Measurements from ENCODE around the gene RASGEF1C.
A peak's percentile ranks its signal among the peaks of the same experiment; 100 is the strongest.

The RASGEF1C gene

DNA sequence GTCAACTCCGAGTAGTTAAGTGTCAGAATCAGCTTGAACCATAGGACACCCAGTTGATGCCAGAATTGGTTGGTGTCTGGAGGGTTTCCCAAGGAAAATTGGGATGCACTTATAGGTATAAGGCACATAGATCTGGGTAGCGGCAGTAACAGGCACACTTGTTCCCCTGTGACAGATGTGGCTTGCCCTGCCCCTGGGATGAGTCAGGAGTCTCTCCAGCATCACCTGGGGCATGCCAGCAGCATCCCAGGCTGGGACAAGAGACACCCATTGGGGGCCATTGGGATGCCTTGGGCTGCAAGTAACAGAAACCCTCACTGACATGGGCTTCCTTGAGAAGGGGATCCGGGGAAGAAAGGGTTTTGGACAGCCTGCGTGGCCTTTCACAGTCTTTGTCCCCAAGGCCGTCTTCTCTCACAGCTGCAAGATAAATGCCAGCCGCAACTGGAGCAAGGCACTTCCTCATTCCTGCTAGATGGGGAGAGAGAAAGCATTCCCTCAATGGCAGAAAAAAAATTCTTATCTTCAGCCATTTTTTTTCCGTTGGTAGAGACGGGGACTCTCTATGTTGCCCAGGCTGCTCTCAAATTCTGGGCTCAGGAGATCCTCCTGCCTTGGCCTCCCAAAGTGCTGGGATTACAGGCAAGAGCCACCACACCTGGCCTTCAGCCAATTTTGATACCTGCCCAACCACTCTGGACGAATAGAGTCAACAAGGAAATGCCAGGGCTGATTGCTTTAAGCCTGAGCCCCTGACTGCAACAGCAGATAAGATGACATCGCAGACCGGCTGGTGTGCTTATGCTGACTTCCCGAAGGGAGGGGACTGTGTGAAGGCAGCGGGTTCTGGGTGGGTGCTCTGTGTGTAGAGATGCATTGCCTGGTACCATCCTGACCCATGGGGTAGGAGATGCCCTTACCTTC lies 124.1 kb downstream of the RASGEF1C start:
- Mint-ChIP-seq H3K4me1 (peaks cover 25% of the 10 kb centered on the region), H3K4me3 (no peak overlapping the region), H3K9me3 (no peaks in the 10 kb centered on the region), H3K36me3 (no peaks in the 10 kb centered on the region), H3K27ac (no peak overlapping the region), H3K27me3 (peaks cover 43% of the 10 kb centered on the region)
- CTCF ChIA-PET, result no interaction called here
- DNase-seq, result no peak

DNA sequence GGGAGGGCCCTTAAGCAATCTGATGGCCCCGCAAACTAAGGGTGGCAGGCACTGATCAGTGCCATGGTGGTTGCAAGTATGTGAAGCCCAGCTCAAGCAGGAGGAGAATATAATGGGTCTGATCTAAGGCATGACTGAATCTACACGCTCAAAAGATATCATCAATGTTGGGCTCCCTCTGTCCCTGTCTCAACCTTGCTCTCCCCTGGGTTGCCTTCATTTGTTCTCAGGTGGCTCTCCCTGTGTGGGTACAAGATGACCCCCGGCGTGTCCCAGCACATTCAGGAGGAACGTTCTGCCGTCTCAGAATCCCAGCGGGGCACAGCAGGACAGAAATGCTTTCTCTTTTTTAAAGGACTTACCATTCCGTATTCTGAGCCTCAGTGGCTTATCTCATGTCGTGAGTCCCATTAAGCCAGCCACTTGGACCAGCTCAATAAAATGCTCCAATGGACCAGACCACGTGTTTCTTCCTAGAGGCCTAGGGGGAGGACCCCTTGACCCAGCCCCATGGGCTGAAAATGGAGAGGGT lies 125.4 kb downstream of the RASGEF1C start:
- H3K27me3 Mint-ChIP-seq, result peaks cover 52% of the 10 kb centered on the region
- H3K36me3 Mint-ChIP-seq, result no peaks in the 10 kb centered on the region
- no peaks in the 10 kb centered on the region for H3K9me3 Mint-ChIP-seq

DNA sequence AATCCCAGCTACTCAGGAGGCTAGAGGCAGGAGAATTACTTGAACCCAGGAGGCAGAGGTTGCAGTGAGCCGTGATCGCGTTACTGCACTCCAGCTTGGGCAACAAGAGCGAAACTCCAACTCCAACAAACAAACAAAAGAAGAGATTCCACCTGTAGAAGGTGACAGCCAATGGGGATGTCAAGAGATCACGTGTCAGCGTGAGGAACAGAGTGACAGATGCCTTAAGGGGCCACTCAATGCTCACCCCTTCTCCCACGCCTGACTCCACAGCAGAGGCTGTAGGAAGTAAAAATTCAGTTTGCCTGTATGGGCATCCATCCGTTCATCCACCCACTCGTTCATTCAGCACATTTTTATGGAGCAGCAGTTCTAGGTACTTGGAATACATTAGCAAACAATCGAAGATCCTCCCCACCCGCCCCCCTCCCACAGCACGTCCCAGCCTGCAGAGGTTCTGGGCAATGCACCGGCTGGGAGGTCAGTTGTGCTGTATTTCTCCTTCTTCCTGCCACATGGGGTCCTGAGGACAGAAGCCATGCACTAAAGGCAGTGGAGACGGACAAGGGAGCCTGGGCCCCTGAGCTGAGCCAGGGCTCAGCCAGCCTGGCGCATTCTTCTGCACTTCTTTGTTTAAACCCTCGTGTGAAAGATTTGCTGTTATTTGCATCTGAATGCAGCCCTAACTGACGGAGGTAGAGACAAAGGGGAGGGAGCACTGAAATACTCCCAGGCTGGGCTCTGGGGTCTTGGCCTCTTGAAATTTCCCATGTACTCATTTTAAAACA lies 126.2 kb downstream of the RASGEF1C start:
- no peak for DNase-seq
- H3K27ac Mint-ChIP-seq, result no peak overlapping the region
- peaks cover 25% of the 10 kb centered on the region for H3K4me1 Mint-ChIP-seq
- no peaks in the 10 kb centered on the region for H3K36me3 Mint-ChIP-seq
- H3K27me3 Mint-ChIP-seq, result peaks cover 60% of the 10 kb centered on the region
- H3K4me3 Mint-ChIP-seq, result no peak overlapping the region
- no peaks in the 10 kb centered on the region for H3K9me3 Mint-ChIP-seq
- CTCF ChIA-PET, result no interaction called here

More for the DNA sequence above, 125.4 kb downstream of the RASGEF1C start:
- Mint-ChIP-seq H3K27ac (no peak overlapping the region), H3K4me1 (peaks cover 25% of the 10 kb centered on the region), H3K4me3 (no peak overlapping the region)
- CTCF ChIA-PET, result no interaction called here
- no peak for DNase-seq

DNA sequence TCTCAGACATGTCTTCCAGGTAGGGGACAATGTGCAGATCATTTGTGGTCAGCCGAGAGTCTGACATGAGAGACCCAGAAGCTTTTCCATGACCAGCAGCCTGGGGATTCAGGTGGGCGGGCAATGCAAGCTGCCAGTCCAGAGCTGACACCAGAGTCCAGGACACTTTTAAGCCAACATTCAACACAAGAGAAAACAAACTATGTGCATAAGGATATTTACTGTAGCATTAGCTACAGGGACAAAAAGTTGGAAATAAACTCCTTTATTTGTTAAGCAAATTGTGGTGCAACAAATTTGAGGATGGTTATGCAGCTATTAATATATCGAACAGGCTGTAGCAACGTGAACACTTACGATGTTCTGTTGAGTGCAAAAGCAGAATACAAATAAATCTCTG lies 127.5 kb downstream of the RASGEF1C start:
- no peak for DNase-seq
- Mint-ChIP-seq H3K27me3 (peaks cover 66% of the 10 kb centered on the region), H3K4me3 (no peak overlapping the region), H3K4me1 (peaks cover 18% of the 10 kb centered on the region), H3K27ac (no peak overlapping the region), H3K36me3 (no peaks in the 10 kb centered on the region), H3K9me3 (no peaks in the 10 kb centered on the region)
- CTCF ChIA-PET, result interaction anchor here (2.4 kb wide), 1 partner anchor 9 kb away, joined by 9 read pairs; no protein-coding TSS in a partner anchor

DNA sequence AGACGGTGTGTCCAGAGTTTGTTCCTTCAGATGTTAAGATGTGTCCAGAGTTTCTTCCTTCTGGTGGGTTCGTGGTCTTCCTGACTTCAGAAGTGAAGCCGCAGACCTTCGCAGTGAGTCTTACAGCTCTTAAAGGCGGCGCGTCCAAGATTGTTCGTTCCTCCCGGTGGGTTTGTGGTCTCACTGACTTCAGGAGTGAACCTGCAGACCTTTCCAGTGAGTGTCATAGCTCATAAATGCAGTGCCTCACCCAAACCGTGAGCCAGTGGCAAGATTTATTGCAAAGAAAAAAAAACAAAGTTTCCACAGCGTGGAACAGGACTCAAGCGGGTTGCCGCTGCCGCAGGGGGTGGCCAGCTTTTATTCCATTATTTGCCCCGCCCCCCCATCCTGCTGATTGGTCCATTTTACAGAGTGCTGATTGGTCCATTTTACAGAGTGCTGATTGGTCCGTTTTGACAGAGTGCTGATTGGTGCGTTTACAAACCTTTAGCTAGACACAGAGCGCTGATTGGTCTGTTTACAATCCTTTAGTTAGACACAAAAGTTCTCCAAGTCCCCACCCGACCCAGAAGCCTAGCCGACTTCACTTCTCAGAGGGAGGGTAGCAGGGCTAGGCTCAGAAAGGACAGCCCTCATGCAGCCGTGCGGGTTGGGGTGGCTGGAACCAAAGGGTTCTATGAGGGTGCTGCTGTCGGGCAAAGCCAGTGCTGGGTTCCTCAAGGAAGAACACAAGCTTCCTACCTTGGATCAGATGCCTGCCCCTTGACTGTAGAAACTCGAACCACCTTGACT lies 128.3 kb downstream of the RASGEF1C start:
- Mint-ChIP-seq H3K27ac (no peak overlapping the region), H3K4me3 (peak overlapping the region; percentile 29), H3K4me1 (peaks cover 12% of the 10 kb centered on the region), H3K27me3 (peaks cover 66% of the 10 kb centered on the region), H3K36me3 (no peaks in the 10 kb centered on the region), H3K9me3 (no peaks in the 10 kb centered on the region)
- CTCF ChIA-PET, result interaction anchor here (2.4 kb wide), 1 partner anchor 10 kb away, joined by 9 read pairs; no protein-coding TSS in a partner anchor
- DNase-seq, result peak; percentile 50

DNA sequence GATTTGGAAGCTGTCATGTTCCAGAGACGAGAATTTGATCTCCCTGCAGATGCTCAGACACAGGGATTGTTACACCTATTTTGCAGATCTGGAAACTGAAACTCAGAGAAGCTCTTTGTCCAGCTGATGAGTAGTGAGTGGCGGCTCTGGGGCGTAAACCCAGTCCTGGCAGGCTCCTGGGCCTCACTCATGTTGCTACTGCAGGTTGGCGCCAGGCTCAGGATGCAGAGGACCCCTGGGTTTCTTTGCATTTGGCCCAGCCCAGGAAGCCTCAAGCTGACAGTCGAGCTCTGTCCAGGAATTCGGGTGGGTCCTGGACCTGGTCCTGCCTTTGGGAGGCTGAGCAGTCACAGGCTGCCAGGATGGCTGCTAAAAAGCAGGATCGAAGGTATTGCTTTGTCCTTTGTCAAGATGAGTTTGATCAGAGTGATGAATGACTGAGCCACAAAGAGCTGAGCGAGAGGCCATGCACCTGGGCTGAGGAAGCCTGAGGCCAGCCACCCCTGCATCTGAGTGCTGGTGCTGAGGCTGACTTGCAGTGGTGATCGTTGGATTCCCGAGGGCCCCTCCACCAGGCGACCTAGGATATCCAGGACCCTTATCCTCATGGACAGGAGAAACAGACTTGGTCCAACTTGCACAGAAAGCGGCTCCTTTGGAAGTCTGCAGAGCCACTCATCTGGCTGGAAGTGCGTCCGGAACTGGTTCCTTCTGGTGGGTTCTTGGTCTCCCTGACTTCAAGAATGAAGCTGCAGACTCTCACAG lies 129.1 kb downstream of the RASGEF1C start:
- Mint-ChIP-seq H3K9me3 (no peaks in the 10 kb centered on the region), H3K4me3 (peak overlapping the region; percentile 29), H3K4me1 (peaks cover 8% of the 10 kb centered on the region), H3K27me3 (peaks cover 72% of the 10 kb centered on the region), H3K36me3 (no peaks in the 10 kb centered on the region), H3K27ac (no peak overlapping the region)
- CTCF ChIA-PET, result interaction anchor here (0.9 to 2.4 kb wide), 2 partner anchors 8 to 11 kb away, joined by 3 to 9 read pairs; no protein-coding TSS in a partner anchor
- no peak for DNase-seq

DNA sequence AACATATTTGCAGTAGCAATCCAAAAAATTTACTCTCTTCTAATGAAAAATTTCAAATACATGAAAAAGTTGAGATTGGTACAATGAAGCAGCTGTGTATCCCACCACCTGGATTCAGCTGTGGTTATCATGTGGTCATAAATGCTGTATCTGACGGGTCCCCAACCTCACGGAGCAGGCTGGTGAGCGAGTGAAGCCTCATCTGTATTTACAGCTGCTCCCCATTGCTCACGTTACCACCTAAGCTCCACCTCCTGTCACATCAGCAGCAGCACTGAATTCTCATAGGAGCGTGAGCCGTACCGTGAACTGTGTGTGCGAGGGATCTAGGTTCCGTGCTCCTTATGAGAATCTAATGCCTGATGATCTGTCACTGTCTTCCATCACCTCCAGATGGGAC lies 130.7 kb downstream of the RASGEF1C start:
- H3K4me1 Mint-ChIP-seq, result peaks cover 12% of the 10 kb centered on the region

DNA sequence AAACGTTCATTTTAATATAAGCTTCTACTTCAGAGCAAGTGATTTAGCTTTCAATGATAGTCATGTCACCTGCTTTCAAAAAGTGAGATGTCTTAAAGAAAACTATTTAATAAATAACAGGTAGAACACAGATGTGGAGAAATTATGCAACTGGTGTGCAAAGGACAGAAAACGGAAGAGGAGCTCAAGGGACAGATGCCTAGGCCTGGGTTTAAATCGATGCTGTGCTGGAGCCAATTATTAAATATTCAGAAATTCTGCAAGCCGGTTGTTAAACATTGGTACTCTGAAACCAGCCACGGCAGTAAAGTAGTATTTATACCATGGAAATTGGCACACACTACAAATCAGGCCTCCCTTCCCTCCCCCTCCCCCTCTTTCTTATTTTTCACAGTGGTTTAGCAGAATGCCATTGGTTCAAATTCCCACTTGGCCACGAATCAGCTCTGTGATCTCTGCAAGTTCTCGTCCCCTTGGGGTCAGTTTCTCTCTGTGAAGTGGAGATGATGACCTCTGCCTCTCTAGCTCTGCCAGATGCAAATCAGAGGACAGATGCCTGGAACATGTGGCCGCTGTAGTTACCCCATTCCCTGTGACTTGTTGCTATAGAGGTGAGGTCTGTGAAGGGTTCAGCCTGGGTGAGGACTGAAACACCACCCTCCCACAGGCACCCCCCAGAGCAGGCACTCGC lies 131.3 kb downstream of the RASGEF1C start:
- peaks cover 12% of the 10 kb centered on the region for H3K4me1 Mint-ChIP-seq
- H3K4me3 Mint-ChIP-seq, result no peak overlapping the region
- H3K27me3 Mint-ChIP-seq, result peaks cover 65% of the 10 kb centered on the region
- H3K9me3 Mint-ChIP-seq, result peaks cover 3% of the 10 kb centered on the region
- no peak overlapping the region for H3K27ac Mint-ChIP-seq
- no peak for DNase-seq
- CTCF ChIA-PET, result no interaction called here
- no peaks in the 10 kb centered on the region for H3K36me3 Mint-ChIP-seq

More for the DNA sequence above, 130.7 kb downstream of the RASGEF1C start:
- Mint-ChIP-seq H3K36me3 (no peaks in the 10 kb centered on the region), H3K27me3 (peaks cover 65% of the 10 kb centered on the region), H3K4me3 (no peak overlapping the region), H3K9me3 (peaks cover 2% of the 10 kb centered on the region), H3K27ac (no peak overlapping the region)
- DNase-seq, result no peak
- CTCF ChIA-PET, result no interaction called here

DNA sequence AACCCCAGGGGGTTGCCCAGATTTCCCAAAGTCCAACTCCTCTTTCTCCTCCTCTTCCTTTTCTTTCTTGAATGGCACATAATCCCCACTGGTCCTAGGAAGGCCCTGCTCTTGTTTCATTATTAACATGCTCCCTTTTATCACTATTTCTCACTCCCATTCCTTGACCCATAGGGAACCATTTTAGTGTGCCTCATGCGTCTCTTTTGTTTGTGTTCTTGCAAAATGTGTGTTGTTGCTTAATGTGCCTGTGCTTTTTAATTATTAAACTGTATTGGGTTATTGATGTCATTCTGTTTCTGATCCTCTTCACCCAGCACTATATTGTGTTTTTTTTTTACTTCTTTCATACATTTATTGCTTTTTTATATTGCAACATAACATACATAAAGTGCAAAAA lies 133.3 kb downstream of the RASGEF1C start:
- no peak for DNase-seq
- Mint-ChIP-seq H3K27me3 (peaks cover 64% of the 10 kb centered on the region), H3K36me3 (no peaks in the 10 kb centered on the region), H3K4me3 (no peak overlapping the region), H3K27ac (no peak overlapping the region), H3K4me1 (peaks cover 18% of the 10 kb centered on the region), H3K9me3 (peaks cover 3% of the 10 kb centered on the region)
- CTCF ChIA-PET, result no interaction called here

DNA sequence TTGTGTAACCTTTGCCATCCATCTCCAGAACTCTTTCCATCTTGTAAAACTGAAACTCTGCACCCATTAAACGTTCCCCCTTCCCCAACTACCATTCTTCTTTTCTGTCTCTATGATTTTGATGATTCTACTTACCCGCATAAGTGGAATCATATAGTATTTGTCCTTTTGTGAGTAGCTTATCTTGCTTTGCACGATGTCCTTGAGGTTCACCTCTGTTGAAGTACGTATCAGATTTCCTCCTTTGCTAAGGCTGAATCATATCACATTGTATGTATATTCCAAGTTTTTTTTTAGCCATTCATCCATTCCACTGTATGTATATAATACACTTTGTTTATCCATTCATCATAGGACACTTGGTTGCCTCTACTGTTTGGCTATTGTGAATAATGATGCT lies 134.5 kb downstream of the RASGEF1C start:
- DNase-seq, result no peak
- H3K9me3 Mint-ChIP-seq, result peaks cover 3% of the 10 kb centered on the region
- H3K36me3 Mint-ChIP-seq, result no peaks in the 10 kb centered on the region
- H3K4me3 Mint-ChIP-seq, result no peak overlapping the region
- peaks cover 23% of the 10 kb centered on the region for H3K4me1 Mint-ChIP-seq
- CTCF ChIA-PET, result interaction anchor here (0.7 kb wide), 1 partner anchor 406 kb away, joined by 3 read pairs; no protein-coding TSS in a partner anchor
- H3K27ac Mint-ChIP-seq, result no peak overlapping the region
- peaks cover 63% of the 10 kb centered on the region for H3K27me3 Mint-ChIP-seq

DNA sequence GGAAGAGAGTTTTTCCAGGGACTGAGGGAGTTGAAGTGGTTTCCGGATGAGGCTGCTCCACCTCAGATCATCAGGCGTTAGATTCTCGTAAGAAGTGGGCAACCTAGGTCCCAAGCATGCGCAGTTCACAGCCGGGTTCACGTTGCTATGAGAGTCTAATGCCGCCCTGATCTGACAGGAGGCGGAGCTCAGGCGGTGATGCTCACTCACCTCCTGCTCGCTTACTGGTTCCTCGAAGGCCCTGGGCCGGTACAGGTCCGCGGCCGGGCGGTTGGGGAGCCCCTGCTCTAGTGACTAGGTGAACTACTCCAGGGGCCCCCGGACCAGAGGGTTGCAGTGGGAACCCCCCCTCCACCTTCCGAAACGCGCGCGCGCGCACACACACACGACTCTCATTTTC lies 136.5 kb downstream of the RASGEF1C start:
- Mint-ChIP-seq H3K27ac (no peak overlapping the region), H3K4me1 (peaks cover 24% of the 10 kb centered on the region), H3K9me3 (peaks cover 3% of the 10 kb centered on the region), H3K36me3 (no peaks in the 10 kb centered on the region), H3K4me3 (peak overlapping the region; percentile 63), H3K27me3 (peaks cover 57% of the 10 kb centered on the region)
- CTCF ChIA-PET, result no interaction called here
- DNase-seq, result no peak

DNA sequence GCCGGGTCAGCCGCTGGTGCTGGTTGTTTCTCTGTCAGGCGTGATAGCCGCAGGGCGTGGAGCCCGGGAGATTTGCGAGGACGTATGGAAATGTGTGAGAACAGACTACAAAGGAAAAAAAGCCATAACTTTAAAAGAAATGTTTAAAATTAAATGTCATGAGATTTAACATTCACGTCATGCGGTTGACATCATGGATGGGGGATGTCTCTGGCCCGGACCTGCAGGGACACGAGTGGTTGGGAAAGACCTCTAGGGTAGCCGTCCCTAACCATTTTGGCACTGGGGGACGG lies 136.8 kb downstream of the RASGEF1C start:
- Mint-ChIP-seq H3K27ac (no peak overlapping the region), H3K36me3 (no peaks in the 10 kb centered on the region), H3K27me3 (peaks cover 57% of the 10 kb centered on the region), H3K9me3 (peaks cover 3% of the 10 kb centered on the region), H3K4me1 (peaks cover 24% of the 10 kb centered on the region), H3K4me3 (peak overlapping the region; percentile 63)
- DNase-seq, result no peak
- CTCF ChIA-PET, result no interaction called here

Measured in activated naive CD4-positive, alpha-beta T cell treated with anti-CD3 and anti-CD28 coated beads, Interleukin-2, amount 10 ng/mL, durations not matched to agents 7 days and 5 days (primary cell).